HFFc6 (cell line): ENCODE data around the gene HMGB4. TPM values are rescaled to one million over a fixed set of nuclear protein-coding genes. Genes with fewer than 3 reads are reported as not detected.

Experiments
- DNase-seq: peaks from one replicate; pipeline ENCODE4 v3.0.0-alpha.2; 2018
- H3K27ac Mint-ChIP-seq: 2 replicates; pipeline ENCODE4 v1.8.0; 2020; ENCODE audit warnings: mild to moderate bottlenecking, mixed read lengths
- H3K27me3 Mint-ChIP-seq: 2 replicates; pipeline ENCODE4 v1.8.0; 2021; ENCODE audit warnings: mild to moderate bottlenecking, moderate library complexity, mixed read lengths; ENCODE audit not compliant: insufficient read depth
- H3K36me3 Mint-ChIP-seq: 2 replicates; pipeline ENCODE4 v1.8.0; 2021; ENCODE audit warnings: low read depth, mixed read lengths
- H3K4me1 Mint-ChIP-seq: 2 replicates; pipeline ENCODE4 v1.8.0; 2020; ENCODE audit warnings: low read depth, mixed read lengths
- H3K4me3 Mint-ChIP-seq: 2 replicates; pipeline ENCODE4 v1.8.0; 2020; ENCODE audit warnings: mild to moderate bottlenecking, moderate library complexity, mixed read lengths
- H3K9me3 Mint-ChIP-seq: 2 replicates; pipeline ENCODE4 v1.8.0; 2020; ENCODE audit warnings: mild to moderate bottlenecking, mixed read lengths
- total RNA-seq, 6 experiments: library from RNA; stranded (reverse); fragmentation: NEBNext Ultra II Directional; extraction: Animal tissue kit (Norgen Biotek cat#: 25700); gene quantifications; 2 replicates in 1 of 6; 3 replicates in 5 of 6; pipeline ENCODE4 v1.2.3, GENCODE V29; 2021
- TF ChIP-seq, protein P1 (sequence below): fragments of 200-600 bp; sonication (generic); IDR thresholded peaks from 2 replicates; pipeline ENCODE4 v1.5.0; 2021; ENCODE audit warnings: antibody characterized with exemption, mild to moderate bottlenecking

HMGB4 gene
- total RNA-seq, 6 experiments from 2014 or later = not detected

DNA sequence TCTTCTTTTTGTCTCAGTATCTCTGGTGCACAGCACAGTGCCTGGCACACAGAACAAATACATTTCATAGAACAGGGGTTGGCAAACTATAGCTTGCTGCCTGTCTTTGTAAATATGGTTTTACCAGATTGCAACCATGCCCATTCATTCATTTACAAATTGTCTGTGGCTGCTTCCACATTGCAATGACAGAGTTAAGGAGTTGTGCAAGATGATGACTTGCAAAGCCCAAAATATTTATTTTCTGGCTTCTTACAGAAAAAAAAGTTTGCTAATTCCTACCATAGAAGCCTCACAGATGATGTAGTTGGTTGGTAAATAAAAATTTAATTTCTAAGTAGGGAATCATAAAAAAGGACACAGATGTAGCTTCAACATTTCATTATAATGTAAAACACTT, 11.2 kb upstream of the HMGB4 start:
- TF ChIP-seq, protein P1, sequence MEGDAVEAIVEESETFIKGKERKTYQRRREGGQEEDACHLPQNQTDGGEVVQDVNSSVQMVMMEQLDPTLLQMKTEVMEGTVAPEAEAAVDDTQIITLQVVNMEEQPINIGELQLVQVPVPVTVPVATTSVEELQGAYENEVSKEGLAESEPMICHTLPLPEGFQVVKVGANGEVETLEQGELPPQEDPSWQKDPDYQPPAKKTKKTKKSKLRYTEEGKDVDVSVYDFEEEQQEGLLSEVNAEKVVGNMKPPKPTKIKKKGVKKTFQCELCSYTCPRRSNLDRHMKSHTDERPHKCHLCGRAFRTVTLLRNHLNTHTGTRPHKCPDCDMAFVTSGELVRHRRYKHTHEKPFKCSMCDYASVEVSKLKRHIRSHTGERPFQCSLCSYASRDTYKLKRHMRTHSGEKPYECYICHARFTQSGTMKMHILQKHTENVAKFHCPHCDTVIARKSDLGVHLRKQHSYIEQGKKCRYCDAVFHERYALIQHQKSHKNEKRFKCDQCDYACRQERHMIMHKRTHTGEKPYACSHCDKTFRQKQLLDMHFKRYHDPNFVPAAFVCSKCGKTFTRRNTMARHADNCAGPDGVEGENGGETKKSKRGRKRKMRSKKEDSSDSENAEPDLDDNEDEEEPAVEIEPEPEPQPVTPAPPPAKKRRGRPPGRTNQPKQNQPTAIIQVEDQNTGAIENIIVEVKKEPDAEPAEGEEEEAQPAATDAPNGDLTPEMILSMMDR = no peak
- peaks cover 34% of the 10 kb centered on the region; the same call in 1 of the 2 replicates for H3K9me3 Mint-ChIP-seq
- no peak overlapping the region for H3K27ac Mint-ChIP-seq
- no peaks in the 10 kb centered on the region; the same call in 1 of the 2 replicates for H3K36me3 Mint-ChIP-seq
- peaks cover 1% of the 10 kb centered on the region; the same call in 1 of the 2 replicates for H3K27me3 Mint-ChIP-seq
- H3K4me1 Mint-ChIP-seq = no peaks in the 10 kb centered on the region; the same call in 1 of the 2 replicates
- H3K4me3 Mint-ChIP-seq = no peak overlapping the region
- DNase-seq = no peak

- no peaks in the 10 kb centered on the region; the same call in 1 of the 2 replicates for H3K4me1 Mint-ChIP-seq
- H3K36me3 Mint-ChIP-seq = no peaks in the 10 kb centered on the region; the same call in 1 of the 2 replicates
- no peak overlapping the region for H3K27ac Mint-ChIP-seq
- peaks cover 34% of the 10 kb centered on the region; the same call in 1 of the 2 replicates for H3K9me3 Mint-ChIP-seq
- peaks cover 1% of the 10 kb centered on the region; the same call in 1 of the 2 replicates for H3K27me3 Mint-ChIP-seq
- DNase-seq = no peak
- H3K4me3 Mint-ChIP-seq = no peak overlapping the region
- TF ChIP-seq, protein P1 = no peak
Measured at GRCh38 chr1:33853431-33853830, 10.4 kb upstream of the HMGB4 start.

DNA sequence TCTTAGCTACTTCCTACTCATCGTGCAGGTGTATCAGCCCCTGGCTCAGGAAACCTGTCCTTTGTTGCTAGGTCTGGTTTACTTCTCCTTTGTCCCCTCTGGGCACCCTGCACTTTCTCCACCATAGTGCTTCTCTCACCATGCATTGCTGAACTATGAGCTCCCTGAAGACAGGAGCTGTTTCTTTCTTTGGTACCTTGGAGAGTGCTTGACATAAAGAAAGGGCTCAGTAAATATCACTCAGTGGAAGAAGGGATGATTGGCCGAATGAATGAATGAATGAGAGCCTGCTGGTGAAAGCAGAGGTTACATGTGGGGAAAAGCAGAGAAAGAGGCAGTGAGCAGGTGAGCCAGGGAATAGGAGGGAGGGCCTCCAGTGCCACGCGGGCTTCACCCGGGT, 9.8 kb upstream of the HMGB4 start:
- Mint-ChIP-seq H3K27ac (no peak overlapping the region), H3K4me3 (no peak overlapping the region), H3K36me3 (no peaks in the 10 kb centered on the region; the same call in 1 of the 2 replicates), H3K9me3 (peaks cover 34% of the 10 kb centered on the region; the same call in 1 of the 2 replicates), H3K4me1 (no peaks in the 10 kb centered on the region; the same call in 1 of the 2 replicates), H3K27me3 (peaks cover 2% of the 10 kb centered on the region; the same call in 1 of the 2 replicates)
- TF ChIP-seq, protein P1 = no peak
- DNase-seq = no peak

DNA sequence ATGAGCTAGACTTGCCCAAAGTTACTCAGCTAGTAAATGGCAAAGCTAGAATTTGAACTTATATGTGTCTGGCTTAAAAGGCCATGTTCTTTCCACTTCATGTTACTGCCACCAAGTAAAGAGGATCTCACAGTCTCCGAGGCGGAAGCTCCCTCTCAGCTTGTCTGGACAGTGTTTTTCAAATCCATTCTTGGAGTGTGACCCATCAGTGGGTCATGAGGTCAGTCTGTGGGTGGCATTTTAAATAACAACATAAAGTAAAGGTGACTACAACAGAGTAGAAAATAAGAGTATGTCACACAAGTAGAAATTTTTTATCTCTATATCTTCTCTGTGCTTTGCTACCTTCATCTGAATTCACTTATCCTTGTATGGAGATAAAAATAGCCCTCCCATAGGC, 3.2 kb upstream of the HMGB4 start:
- Mint-ChIP-seq H3K9me3 (peaks cover 27% of the 10 kb centered on the region; the same call in 1 of the 2 replicates), H3K27me3 (peaks cover 1% of the 10 kb centered on the region; the same call in 1 of the 2 replicates), H3K4me3 (no peak overlapping the region), H3K4me1 (no peaks in the 10 kb centered on the region; the same call in 1 of the 2 replicates), H3K36me3 (peaks cover 6% of the 10 kb centered on the region), H3K27ac (no peak overlapping the region)
- TF ChIP-seq, protein P1 = no peak
- DNase-seq = peak; percentile 45

DNA sequence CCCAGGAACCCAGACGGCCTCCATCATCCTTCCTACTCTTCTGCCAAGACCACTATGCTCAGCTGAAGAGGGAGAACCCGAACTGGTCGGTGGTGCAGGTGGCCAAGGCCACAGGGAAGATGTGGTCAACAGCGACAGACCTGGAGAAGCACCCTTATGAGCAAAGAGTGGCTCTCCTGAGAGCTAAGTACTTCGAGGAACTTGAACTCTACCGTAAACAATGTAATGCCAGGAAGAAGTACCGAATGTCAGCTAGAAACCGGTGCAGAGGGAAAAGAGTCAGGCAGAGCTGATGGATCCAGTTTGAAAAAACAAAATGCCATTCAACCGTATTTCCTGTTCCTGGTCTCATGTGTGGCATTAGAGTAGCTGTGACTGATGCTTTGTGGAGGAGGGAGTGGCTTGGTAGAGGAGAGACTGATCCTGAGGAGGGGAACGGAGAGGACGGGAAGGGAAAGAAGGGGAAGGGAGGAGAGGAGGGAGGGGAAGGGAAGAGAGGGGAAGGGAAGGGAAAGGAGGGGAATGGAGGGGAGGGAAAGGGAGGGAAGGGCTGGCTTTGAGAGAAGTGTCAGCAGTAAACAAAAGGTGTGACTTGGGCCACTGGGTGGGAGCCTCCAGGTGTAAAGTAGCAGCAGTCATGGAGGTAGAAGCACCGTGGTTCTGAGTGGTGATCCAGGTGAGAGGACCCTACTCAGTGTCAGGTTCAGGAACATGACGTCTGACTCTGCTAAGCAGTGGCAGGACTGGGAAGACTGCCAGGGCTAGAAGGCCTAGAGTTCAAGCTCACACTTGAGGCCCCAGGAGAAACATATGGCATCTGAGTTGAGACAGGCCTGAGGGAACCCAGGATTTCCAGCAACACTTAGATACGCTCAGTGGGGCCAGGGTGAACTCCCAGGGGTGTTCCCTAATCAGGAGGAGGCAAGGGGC, 846 bp downstream of the HMGB4 start:
- Mint-ChIP-seq H3K27me3 (no peaks in the 10 kb centered on the region; the same call in none of the 2 replicates), H3K4me3 (no peak overlapping the region), H3K36me3 (peaks cover 6% of the 10 kb centered on the region; the same call in 1 of the 2 replicates), H3K27ac (no peak overlapping the region), H3K4me1 (no peaks in the 10 kb centered on the region; the same call in 1 of the 2 replicates), H3K9me3 (peaks cover 35% of the 10 kb centered on the region)
- TF ChIP-seq, protein P1 = no peak
- no peak for DNase-seq
